H1 (cell line): ENCODE data around the gene CACNB4. TPM values are rescaled to one million over a fixed set of nuclear protein-coding genes. Genes with fewer than 3 reads are reported as not detected.

Experiments
- POLR2A ChIP-seq, 2 experiments: IDR thresholded peaks; 1 replicate in 1 of 2; 2 replicates in 1 of 2; pipeline ENCODE4 v1.6.1; 2011; ENCODE audit warnings: low read depth in 2 of 2, low read length in 2 of 2, mild to moderate bottlenecking in 2 of 2; ENCODE audit errors: control extremely low read depth in 1 of 2
- SUZ12 ChIP-seq: fragments of 200-600 bp; sonication (generic); IDR thresholded peaks from 2 replicates; pipeline ENCODE4 v1.6.1; 2012; ENCODE audit warnings: mild to moderate bottlenecking, inconsistent platforms, low read length, moderate library complexity, mixed read lengths
- YY1 ChIP-seq: IDR thresholded peaks from 2 replicates; pipeline ENCODE4 v1.6.1; 2011; ENCODE audit warnings: low read depth, mild to moderate bottlenecking, low read length
- polyA plus RNA-seq, 7 experiments: library from polyadenylated mRNA; depleted of rRNA in 3 of 7; stranded (reverse) in 5 of 7; unstranded in 2 of 7; fragments of >200 nt in 5 of 7; fragments of 200-250 nt in 2 of 7; gene quantifications; 1 replicate in 5 of 7; 2 replicates in 1 of 7; 4 replicates in 1 of 7; pipeline versions ENCODE4 v1.2.1 to v1.2.3, GENCODE V29; 2011 to 2013; ENCODE audit warnings: missing spikeins in 2 of 7, mixed read lengths in 2 of 7
- total RNA-seq: library from RNA; stranded (reverse); fragmentation: NEBNext Ultra II Directional; extraction: Animal tissue kit (Norgen Biotek cat#: 25700); gene quantifications from 2 replicates; pipeline ENCODE4 v1.2.1, GENCODE V29; 2021
- TF ChIP-seq, protein P1 (sequence below), 3 experiments: IDR thresholded peaks; 1 replicate in 2 of 3; 2 replicates in 1 of 3; pipeline versions ENCODE4 v1.5.1 to v1.6.1; 2011; ENCODE audit warnings: low read length in 3 of 3, mild to moderate bottlenecking in 3 of 3, inconsistent platforms in 2 of 3, low read depth in 1 of 3, moderate library complexity in 1 of 3; ENCODE audit not compliant: insufficient read depth in 1 of 3; ENCODE audit errors: control extremely low read depth in 1 of 3
- TF ChIP-seq, protein P2 (sequence below): IDR thresholded peaks from 2 replicates; pipeline ENCODE4 v1.6.1; 2011; ENCODE audit warnings: low read depth, mild to moderate bottlenecking, low read length; ENCODE audit not compliant: insufficient read depth

Gene CACNB4
- total and polyA plus RNA-seq, 2 of the 8 experiments (the other 6 are each of a cell fraction or from before 2014, with no cell fraction given), result 2.0 to 4.0 TPM

DNA sequence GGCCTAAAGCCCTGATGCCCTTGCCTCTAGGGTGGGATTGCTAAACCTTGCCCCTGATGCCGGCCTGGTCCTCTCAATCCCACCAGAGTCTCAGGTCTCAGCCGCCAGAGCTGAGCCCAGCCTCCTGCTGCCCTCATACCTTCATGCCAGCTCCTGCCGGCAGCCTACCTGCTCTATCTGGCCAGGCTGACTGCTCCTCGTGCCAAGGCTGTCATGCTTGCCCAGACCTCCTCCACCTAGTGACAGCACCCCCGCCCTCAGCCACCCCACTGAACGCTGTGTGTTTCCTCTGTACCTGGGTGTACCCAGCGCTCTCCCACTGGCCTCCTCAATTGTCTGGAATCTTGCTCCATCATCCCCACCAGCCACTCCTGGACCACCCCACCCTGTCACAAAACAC is 120.1 kb downstream of the CACNB4 start (continued):
- TF ChIP-seq, protein P1, sequence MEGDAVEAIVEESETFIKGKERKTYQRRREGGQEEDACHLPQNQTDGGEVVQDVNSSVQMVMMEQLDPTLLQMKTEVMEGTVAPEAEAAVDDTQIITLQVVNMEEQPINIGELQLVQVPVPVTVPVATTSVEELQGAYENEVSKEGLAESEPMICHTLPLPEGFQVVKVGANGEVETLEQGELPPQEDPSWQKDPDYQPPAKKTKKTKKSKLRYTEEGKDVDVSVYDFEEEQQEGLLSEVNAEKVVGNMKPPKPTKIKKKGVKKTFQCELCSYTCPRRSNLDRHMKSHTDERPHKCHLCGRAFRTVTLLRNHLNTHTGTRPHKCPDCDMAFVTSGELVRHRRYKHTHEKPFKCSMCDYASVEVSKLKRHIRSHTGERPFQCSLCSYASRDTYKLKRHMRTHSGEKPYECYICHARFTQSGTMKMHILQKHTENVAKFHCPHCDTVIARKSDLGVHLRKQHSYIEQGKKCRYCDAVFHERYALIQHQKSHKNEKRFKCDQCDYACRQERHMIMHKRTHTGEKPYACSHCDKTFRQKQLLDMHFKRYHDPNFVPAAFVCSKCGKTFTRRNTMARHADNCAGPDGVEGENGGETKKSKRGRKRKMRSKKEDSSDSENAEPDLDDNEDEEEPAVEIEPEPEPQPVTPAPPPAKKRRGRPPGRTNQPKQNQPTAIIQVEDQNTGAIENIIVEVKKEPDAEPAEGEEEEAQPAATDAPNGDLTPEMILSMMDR (IDR thresholded peaks at IDR 0.05; ENCODE audit: control extremely low read depth in 1 of 3, insufficient read depth in 1 of 3, low read depth in 1 of 3, low read length in 3 of 3), result no peak
- TF ChIP-seq, protein P2, sequence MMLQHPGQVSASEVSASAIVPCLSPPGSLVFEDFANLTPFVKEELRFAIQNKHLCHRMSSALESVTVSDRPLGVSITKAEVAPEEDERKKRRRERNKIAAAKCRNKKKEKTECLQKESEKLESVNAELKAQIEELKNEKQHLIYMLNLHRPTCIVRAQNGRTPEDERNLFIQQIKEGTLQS, result no peak
- no peak for TF ChIP-seq SUZ12
- TF ChIP-seq POLR2A (IDR thresholded peaks at IDR 0.05; ENCODE audit: control extremely low read depth in 1 of 2, low read depth in 2 of 2, low read length in 2 of 2), result no peak
- TF ChIP-seq YY1, result no peak
- TF ChIP-seq, all 59 proteins: peak for 0
